ENCODE data around the gene ABHD11.

- no peak for TF ChIP-seq CSDE1 (IDR thresholded peaks at IDR 0.05)
- TF ChIP-seq ZNF551 (CRISPR knock-in tag; IDR thresholded peaks at IDR 0.05), result no peak
These were observed 3.1 kb downstream of the ABHD11 start for GRCh38 chr7:73735528-73735905.

Data from K562 (cell line).